A673 (cell line): ENCODE results near the gene GJD2. TPM values are rescaled to one million over a fixed set of nuclear protein-coding genes. Genes with fewer than 3 reads are reported as not detected.

Experiments used
- BruUV-seq: library from RNA; stranded (reverse); fragments of 400-500 nt; replicated peaks from 2 replicates; lab custom pipeline; 2021; lab: Mats Ljungman, UMichigan
- CTCF ChIA-PET: fragments of 300-600 bp; sonication (Branson Sonifier 250); formaldehyde crosslinking; loops from one replicate; lab custom pipeline; 2022; ENCODE audit warnings: antibody characterized with exemption; lab: Charles Lee
- POLR2A ChIA-PET: fragments of 300-600 bp; sonication (Branson Sonifier 250); formaldehyde crosslinking; loops from one replicate; lab custom pipeline; 2022; ENCODE audit warnings: antibody characterized with exemption; ENCODE audit not compliant: low non-redundant PET; lab: Charles Lee
- DNase-seq: peaks from one replicate; pipeline ENCODE4 v3.0.0-alpha.2; 2015; ENCODE audit warnings: low spot score
- H3K27ac ChIP-seq: fragments of 200-600 bp; sonication (generic); 2 replicates; pipeline ENCODE4 v1.5.1; 2016; ENCODE audit warnings: mixed run types, low read depth, mild to moderate bottlenecking, mixed read lengths, antibody characterized with exemption, low read length; ENCODE audit not compliant: poor library complexity, severe bottlenecking
- H3K27me3 ChIP-seq: fragments of 200-600 bp; sonication (generic); replicated peaks from 2 replicates; pipeline ENCODE4 v1.6.1; 2017; ENCODE audit warnings: mixed run types, low read depth, mild to moderate bottlenecking, mixed read lengths, antibody characterized with exemption, low read length; ENCODE audit not compliant: insufficient read depth, poor library complexity
- H3K36me3 ChIP-seq: fragments of 200-600 bp; sonication (generic); 2 replicates; pipeline ENCODE4 v1.6.1; 2016; ENCODE audit warnings: mixed run types, mild to moderate bottlenecking, mixed read lengths, antibody characterized with exemption, low read length; ENCODE audit not compliant: insufficient read depth, poor library complexity, severe bottlenecking
- H3K4me1 ChIP-seq: fragments of 200-600 bp; sonication (generic); 2 replicates; pipeline ENCODE4 v1.6.1; 2017; ENCODE audit warnings: mixed run types, mild to moderate bottlenecking, mixed read lengths, antibody characterized with exemption, low read length; ENCODE audit not compliant: insufficient read depth, poor library complexity, severe bottlenecking
- H3K4me3 ChIP-seq: fragments of 200-600 bp; sonication (generic); 2 replicates; pipeline ENCODE4 v1.5.1; 2016; ENCODE audit warnings: low read depth, mixed run types, mild to moderate bottlenecking, mixed read lengths, low read length; ENCODE audit not compliant: poor library complexity, severe bottlenecking
- H3K9me3 ChIP-seq: fragments of 200-600 bp; sonication (generic); 2 replicates; pipeline ENCODE4 v1.6.1; 2016; ENCODE audit warnings: mixed run types, low read depth, mild to moderate bottlenecking, mixed read lengths, antibody characterized with exemption, low read length; ENCODE audit not compliant: poor library complexity, severe bottlenecking
- CTCF ChIP-seq: fragments of 300-800, 200-600 bp; sonication (generic); conservative IDR thresholded peaks from 2 replicates; pipeline ENCODE4 v1.5.1; 2017; ENCODE audit warnings: low read depth, mild to moderate bottlenecking, antibody characterized with exemption, low read length, moderate library complexity, mixed read lengths
- EZH2 ChIP-seq: fragments of 200-600 bp; sonication (generic); IDR thresholded peaks from 2 replicates; pipeline ENCODE4 v1.6.1; 2017; ENCODE audit warnings: borderline replicate concordance, low read depth, mild to moderate bottlenecking, mixed read lengths, antibody characterized with exemption, low read length; ENCODE audit not compliant: poor library complexity, severe bottlenecking
- intact Hi-C: fragments of 100-400 bp; cut with micrococcal nuclease; formaldehyde crosslinking; loops from one replicate; pipeline ENCODE4 v1.10.0; 2022; ENCODE audit not compliant: unreplicated experiment
- total RNA-seq: library from RNA; stranded (reverse); gene quantifications from 2 replicates; pipeline ENCODE4 v1.2.3, GENCODE V29; 2021

The GJD2 gene
- total RNA-seq, 1 experiment from 2014 or later, result not detected

- H3K27me3 ChIP-seq, result peaks cover 91% of the 10 kb centered on the region
- BruUV-seq, result no TSS peak
- POLR2A ChIA-PET, result no interaction called here
- CTCF ChIA-PET, result no interaction called here
- no peaks in the 10 kb centered on the region for H3K9me3 ChIP-seq
- H3K4me3 ChIP-seq, result no peak overlapping the region
- DNase-seq, result peak; percentile 65
- intact Hi-C loops, result no loop called here
- H3K36me3 ChIP-seq, result no peaks in the 10 kb centered on the region
- no peak overlapping the region for H3K27ac ChIP-seq
- TF ChIP-seq EZH2 (no peak), CTCF (no peak)
- H3K4me1 ChIP-seq, result no peaks in the 10 kb centered on the region
Observed at GRCh38 chr15:34753236-34753894, 1.4 kb downstream of the GJD2 start.

DNA sequence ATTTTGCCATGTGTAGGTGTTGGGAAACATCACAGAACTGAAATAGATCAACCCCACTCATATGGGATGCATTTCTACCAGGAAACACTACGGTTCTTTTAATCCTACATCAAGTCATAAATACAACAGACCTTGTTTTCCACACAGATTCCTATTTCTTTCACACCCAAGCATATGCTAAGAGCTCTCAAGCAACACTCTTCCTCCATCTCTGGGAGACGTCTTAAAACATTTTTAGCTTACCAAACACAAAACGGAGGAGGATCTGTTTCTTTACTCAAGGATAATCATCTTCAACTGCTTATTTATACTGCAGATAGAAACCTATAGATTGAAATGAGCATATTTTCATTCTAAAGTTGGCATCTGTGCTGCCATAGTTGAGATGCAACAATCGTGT is 5.1 kb downstream of the GJD2 start:
- DNase-seq, result no peak
- CTCF ChIA-PET, result no interaction called here
- Histone ChIP-seq H3K4me3 (no peak overlapping the region), H3K9me3 (no peaks in the 10 kb centered on the region), H3K36me3 (no peaks in the 10 kb centered on the region), H3K27me3 (peaks cover 77% of the 10 kb centered on the region), H3K27ac (no peak overlapping the region), H3K4me1 (no peaks in the 10 kb centered on the region)
- TF ChIP-seq EZH2 (no peak), CTCF (no peak)
- POLR2A ChIA-PET, result no interaction called here
- no TSS peak for BruUV-seq
- intact Hi-C loops, result no loop called here

- ChIA-PET POLR2A (no interaction called here), CTCF (no interaction called here)
- Histone ChIP-seq H3K4me3 (no peak overlapping the region), H3K9me3 (no peaks in the 10 kb centered on the region), H3K36me3 (no peaks in the 10 kb centered on the region), H3K4me1 (no peaks in the 10 kb centered on the region), H3K27ac (no peak overlapping the region), H3K27me3 (peaks cover 88% of the 10 kb centered on the region)
- DNase-seq, result no peak
- TF ChIP-seq CTCF, result no peak
- no peak for TF ChIP-seq EZH2
- no TSS peak for BruUV-seq
- intact Hi-C loops, result no loop called here
Observed at GRCh38 chr15:34739346-34739745, 15.5 kb downstream of the GJD2 start.
